CD4-positive, alpha-beta T cell treated with Interleukin-6 for 4 hours (primary cell): ENCODE data around the gene URAD.
"Not testable (repeated sequence)": the region's sequence is repeated elsewhere in the genome, so short reads cannot be mapped to it uniquely, and the experiment has no call there.

Experiments used
- DNase-seq: peaks from one replicate; pipeline ENCODE4 v3.0.0-alpha.2; 2020; ENCODE audit warnings: mixed read lengths

URAD gene

DNA sequence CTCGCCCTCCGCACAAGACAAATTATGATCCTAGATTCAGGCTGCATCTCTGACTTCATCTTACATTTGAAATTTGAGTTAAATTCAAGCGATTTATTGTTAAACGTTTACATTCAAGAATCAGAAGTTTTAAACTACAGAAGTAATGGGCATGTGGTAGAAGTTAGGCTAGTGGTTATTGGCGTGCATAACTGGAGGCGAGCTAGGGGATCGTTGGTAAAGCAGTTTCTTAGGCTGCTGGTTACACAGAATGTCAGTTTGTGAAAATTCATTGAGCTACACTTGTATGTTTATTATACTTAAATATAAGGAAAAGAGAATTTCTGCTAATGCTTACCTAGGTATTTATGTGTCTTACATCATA is 18.6 kb downstream of the URAD start:
- DNase-seq = no peak

DNA sequence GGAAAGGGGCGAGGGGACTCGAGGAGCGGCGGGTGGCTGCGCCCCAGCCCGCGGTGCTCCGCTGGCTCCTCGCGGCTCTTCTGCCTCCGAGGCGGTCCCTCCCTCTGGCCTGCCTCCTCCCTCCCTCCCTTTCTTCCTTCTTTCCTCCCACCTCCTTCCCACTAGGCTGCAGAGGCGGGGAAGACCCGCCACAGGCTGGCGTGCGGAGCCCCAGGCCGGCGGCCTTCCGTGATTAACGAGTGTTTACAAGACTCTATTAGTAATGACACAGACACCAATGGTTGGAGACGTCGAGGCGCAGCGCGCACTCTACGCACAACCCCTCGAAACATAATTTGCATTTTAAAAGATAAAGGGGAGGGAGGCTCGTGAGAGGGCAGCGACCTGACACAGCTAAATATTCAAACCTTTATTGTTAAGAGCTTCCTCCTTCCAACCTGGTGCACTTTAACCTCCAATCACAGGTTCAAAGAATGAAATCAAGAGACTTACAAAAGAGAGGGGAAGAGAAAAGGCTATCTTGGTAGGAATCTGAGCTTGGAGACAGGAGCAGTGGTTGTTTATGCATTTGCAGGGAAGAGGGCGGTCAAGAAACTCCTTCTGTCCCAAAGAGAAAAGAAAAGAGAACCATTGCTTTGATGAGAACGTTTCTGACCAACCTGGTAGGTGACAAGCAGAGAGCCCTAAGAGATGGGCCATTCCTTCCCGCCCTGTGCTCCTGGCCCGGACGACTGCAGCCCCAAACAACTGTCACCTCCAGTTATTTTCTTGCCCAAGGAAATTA is 19.2 kb downstream of the URAD start, which contains the start of gene CDX2:
CDX2 (minus strand) TSS at position 234 of the 784 bp plus-strand sequence. CDS start 309 bp downstream, outside the sequence.
- DNase-seq = no peak

DNA sequence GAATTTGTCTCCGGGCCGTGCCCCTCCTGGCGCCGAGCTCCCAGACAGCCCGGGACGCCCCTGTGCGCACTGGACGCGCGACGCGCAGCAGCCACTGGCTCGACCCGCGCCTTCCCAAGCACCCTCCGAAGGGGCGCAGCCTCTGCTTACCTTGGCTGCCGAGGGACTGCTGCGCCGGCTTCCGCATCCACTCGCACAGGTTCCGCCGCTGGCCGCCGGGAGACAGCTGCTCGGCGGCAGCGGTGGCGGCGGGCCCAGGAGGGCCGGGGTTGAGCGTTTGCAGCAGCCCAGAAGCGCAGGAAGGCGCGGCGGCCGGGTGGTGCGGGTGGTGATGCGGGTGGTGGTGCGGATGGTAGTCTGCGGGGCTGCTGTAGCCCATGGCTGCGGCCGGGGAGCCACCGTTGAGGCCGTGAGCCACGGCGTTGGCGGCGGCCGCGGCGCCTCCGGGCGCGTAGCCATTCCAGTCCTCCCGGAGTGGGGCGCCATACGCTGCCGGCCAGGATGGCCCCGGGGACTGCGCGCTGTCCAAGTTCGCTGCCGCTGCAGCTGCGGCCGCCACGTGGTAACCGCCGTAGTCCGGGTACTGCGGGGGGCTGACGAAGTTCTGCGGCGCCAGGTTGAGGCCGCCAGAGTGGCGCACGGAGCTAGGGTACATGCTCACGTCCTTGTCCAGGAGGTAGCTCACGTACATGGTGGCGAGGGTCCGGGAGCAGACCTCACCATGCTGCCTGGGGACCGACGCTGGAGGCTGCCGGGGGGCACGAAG is 20.0 kb downstream of the URAD start:
- DNase-seq = no peak

GRCh38 chr13:27967736-27968315 is 20.7 kb downstream of the URAD start:
- no peak for DNase-seq

GRCh38 chr13:27967203-27967735 is 21.2 kb downstream of the URAD start:
- DNase-seq = no peak

GRCh38 chr13:27966641-27967202 is 21.8 kb downstream of the URAD start:
- DNase-seq = no peak

DNA sequence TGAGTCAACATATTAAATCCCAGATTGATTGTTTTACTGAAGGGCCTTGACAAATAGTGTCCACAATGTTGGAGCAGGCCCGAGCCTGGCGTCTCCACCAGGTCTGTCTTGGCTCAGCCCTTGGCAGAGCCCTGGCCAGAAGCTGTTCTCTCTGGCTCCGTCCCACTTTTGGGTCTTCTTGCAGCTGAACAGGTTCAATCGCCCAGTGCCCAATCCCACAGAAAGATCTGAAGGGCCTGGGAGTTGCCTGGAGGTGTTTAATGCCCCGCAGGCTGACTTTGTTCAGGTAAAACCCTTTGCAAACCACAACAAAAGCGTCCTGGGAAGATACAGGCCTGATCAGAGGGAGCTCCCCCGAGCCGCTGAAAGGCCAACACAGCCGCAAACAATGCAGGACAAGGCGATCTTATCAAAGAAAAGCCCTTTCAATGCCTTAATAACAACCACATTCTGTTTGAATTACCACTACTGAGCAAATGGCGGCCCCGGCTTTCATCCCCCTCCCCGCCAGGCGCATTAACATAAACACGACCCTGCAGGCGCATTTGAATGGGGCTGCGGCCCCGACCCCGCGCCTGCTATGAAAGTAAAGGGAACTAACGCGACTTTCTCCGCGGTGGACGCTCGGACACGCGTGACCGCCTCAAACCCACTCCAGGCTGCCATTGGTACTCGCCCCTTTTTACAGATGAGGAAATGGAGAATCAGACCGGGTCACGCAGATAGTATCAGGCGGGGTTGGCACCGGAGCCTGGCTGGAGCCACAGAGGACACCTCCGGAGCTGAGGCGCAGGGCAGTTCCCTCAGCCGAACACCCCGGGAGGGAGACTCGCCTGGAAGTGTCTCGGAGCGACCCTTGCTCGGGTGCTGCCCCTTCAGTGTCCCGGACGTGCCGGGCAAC is 22.5 kb downstream of the URAD start:
- DNase-seq = no peak

- DNase-seq = no peak
Measured at GRCh38 chr13:27965343-27965739, 23.2 kb downstream of the URAD start.

DNA sequence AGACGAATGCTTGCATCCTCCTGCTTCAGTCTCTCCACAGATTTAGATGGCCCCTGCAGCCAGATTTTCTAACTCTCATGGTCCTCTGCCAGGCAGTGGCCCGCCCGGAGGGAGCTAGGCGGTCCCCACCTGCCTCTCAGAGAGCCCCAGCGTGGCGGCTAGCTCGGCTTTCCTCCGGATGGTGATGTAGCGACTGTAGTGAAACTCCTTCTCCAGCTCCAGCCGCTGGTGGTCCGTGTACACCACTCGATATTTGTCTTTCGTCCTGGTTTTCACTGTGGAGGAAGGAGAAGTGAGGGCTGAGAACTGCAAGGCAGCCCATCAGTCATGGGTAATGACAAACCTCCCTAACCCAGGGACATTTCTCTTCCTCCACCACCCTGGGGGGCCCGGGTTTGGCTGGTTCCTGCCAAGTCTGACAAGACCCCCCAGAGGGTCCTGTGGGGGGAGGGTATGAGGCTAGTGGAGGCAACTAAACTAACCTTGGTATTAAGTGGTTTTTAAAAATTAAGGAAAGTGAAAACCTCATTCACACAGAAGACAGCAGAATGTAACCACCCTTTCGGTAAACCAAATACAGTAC is 23.7 kb downstream of the URAD start:
- no peak for DNase-seq

DNA sequence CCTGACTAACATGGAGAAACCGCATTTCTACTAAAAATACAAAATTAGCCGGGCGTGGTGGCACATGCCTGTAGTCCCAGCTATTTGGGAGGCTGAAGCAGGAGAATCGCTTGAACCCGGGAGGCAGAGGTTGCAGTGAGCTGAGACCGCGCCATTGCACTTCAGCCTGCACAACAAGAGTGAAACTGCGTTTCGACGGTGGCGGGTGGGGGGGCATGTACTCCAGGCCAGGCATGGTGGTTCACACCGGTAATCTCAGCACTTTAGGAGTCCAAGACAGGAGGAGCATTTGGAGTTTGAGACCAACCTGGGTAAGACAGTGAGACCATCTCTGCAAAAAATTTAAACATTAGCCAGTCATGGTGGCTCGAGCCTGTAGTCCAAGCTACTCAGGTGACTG is 24.3 kb downstream of the URAD start:
- DNase-seq = not testable (repeated sequence)

GRCh38 chr13:27963491-27963890 is 25.0 kb downstream of the URAD start:
- no peak for DNase-seq

GRCh38 chr13:27962982-27963381 is 25.5 kb downstream of the URAD start:
- no peak for DNase-seq

DNA sequence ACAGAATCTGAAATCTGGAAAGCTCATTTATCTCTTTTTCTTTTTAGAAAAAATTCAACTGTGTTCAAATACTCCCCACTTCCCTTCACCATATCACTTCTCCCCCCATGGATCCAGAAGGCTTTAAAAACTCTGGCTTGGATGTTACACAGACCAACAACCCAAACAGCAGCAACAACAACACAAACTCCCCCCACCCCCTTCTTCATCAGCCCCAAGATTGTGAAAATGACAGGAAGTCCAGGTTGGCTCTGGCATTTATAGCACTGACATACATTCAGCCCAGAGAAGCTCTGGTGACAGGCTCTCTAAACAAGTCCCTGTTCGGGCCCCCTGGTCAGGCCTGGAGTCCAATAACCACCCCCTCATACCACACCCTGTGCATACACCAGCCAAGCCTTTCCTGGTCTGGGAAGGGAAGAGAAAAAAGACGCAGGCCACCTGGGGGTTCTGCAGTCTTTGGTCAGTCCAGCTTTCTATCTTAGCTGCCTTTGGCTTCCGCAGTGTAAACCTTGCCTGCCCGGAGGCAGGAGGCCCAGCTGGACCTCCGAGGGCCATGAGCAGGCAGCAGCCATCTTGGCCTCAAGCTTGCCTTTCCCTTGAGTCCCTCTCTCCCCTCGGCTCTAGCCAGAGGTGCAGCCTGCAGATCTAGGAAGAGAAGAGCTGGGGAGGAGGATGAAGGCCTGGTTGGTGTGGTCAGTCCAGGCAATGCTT is 26.2 kb downstream of the URAD start:
- DNase-seq = no peak

GRCh38 chr13:27961227-27962085 is 27.0 kb downstream of the URAD start:
- DNase-seq = no peak

DNA sequence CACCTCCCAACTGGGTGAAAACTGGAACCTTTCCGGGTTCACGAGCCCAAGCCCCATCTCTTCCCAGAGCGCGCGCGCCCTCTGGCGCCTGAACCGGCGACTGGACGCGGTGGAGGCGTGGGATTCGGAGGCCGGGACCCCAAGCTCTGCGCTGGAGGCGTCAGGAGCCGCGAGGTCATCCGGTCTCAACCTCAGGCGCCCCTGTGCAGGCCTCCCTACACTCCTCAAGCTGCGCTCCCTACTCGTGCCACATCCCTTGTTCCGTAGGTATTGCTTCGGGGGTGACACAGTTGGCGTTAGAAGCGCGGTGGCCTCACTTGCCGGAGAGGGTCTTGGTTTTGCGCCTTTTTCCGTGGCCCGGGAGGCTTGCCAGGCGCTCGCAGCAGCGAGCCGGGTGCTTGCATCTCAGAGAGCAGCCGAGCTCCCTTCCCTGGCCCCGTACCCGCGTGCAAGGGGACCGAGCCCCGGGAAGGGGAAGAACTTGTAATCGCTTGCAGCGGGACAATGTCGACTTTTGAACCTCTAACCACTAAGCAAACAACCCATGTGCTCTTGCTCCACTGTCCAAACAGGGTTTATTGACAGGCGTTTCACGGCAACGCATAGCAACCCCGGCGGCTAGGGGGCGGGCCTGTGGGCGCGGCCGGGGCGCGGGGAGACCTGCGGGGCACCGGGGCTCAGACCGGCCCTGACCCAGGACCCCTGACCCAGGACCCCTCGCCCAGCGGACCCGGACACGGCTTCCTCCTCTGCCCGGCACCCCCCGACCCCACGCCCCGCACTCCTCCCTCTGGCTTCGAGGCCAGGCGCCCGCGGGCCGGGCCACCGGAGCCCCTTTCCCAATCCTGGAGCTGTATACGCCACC is 27.9 kb downstream of the URAD start:
- peak; percentile 17 for DNase-seq

DNA sequence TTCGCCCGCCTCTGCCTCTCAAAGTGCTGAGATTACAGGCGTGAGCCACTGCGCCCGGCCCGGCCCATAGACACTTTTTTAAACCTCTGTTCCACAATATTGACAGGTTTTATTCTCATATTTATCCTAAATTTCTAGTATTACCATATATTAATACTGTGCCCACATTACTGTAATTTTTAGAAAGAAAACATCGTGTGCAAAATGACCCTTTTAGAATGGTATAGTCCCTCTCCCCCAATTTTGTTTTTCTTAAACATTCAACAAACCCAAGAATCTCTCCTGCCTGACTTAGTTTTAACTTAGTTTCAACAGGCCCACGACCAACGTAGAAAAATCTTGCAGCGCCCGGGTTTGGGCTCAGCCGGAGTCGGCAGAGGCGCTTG is 28.5 kb downstream of the URAD start:
- no peak for DNase-seq

DNA sequence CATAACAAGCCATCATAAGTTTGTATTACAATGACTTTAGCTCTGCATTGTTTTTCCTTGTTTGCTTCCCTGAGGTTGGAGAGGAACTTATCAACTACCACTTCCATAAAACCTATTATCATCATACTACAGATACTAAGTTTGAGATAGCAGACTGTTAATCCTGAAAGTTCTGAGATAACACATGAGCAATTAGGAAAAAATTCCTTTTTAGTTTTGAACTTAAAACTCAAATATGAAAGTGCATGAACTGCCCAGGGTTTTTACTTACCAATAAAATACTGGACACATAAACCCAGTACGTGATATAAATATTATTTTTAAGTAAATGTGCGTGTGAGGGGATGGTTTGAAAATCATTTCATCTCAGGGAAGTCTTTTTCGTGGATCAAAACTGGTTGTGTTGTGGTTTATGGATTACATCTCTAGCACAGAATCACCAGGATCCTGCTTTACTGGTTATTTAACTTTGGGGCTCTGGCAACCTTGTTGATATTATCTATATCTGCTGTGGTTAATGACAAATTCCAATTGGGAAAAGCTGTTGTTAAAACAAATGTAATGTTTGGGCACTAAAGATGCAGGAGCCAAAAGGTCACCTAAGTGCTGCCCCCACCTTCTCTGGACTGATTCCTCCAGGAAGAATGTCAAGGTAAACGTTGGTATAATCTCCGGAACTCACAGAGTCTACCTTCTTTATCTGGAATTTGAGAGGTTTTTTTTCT is 31.8 kb downstream of the URAD start:
- no peak for DNase-seq

- no peak for DNase-seq
Measured at GRCh38 chr13:27955014-27955591, 33.4 kb downstream of the URAD start.
